ENCODE results near the gene KRTAP4-4.
"Not testable (repeated sequence)": the region's sequence is repeated elsewhere in the genome, so short reads cannot be mapped to it uniquely, and the experiment has no call there.

KRTAP4-4 gene

DNA sequence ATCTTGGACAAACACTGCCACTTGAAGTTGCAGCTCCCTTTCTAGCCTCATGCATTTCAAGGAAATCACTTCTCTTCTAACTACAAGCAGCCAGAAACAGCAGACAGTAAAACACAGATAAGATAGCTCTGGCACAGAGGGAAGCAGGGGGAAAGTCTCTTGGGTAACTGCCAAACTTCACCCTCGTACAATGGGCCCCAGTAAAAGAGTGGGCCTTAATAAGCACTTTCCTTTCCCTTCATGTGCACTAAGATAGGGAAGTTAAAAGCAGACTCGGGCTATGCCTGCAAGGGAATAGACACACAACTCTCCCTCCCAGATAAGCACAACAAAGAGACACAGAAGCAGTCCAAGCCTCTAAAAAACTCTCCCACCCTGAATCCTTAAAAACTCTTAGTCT lies 6.7 kb downstream of the KRTAP4-4 start:
- no peak for ATAC-seq

DNA sequence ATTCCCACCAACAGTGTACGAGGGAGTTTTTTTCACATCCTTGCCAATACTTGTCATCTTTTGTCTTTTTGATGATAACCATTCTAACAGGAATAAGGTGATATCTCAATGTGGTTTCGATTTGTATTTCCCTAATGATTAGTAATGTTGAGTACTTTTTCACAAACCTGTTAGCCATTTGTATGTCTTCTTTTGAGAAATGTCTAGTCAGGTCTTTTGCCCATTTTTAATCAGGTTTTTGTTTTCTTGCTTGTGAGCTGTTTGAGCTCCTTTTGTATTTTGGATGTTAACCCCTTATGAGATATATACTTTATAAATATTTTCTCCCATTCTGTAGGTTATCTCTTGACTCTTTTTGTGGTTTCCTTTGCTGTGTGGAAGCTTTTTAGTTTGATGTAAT lies 9.0 kb downstream of the KRTAP4-4 start:
- ATAC-seq, result no peak
- TF ChIP-seq PPARA (CRISPR knock-in tag; IDR thresholded peaks at IDR 0.05; ENCODE audit: borderline replicate concordance) (no peak), TCF4 (CRISPR knock-in tag; IDR thresholded peaks at IDR 0.05; ENCODE audit: borderline replicate concordance) (no peak), ZNF8 (CRISPR knock-in tag; IDR thresholded peaks at IDR 0.05) (no peak)

More for the DNA sequence above, 6.7 kb downstream of the KRTAP4-4 start:
- TF ChIP-seq ZFP30 (CRISPR knock-in tag; IDR thresholded peaks at IDR 0.05) (no peak), TOX (CRISPR knock-in tag; IDR thresholded peaks at IDR 0.05; ENCODE audit: borderline replicate concordance) (no peak), BACH2 (CRISPR knock-in tag; IDR thresholded peaks at IDR 0.05; ENCODE audit: borderline replicate concordance) (no peak), PPARA (CRISPR knock-in tag; IDR thresholded peaks at IDR 0.05; ENCODE audit: borderline replicate concordance) (no peak), ZNF565 (CRISPR knock-in tag; conservative IDR thresholded peaks at IDR 0.05; ENCODE audit: low read depth) (no peak), ZNF8 (CRISPR knock-in tag; IDR thresholded peaks at IDR 0.05) (no peak), CSDC2 (CRISPR knock-in tag; IDR thresholded peaks at IDR 0.05) (no peak), ESRRG (CRISPR knock-in tag; IDR thresholded peaks at IDR 0.05) (no peak), RARB (CRISPR knock-in tag; IDR thresholded peaks at IDR 0.05) (no peak), TCF4 (CRISPR knock-in tag; IDR thresholded peaks at IDR 0.05; ENCODE audit: borderline replicate concordance) (no peak), ARNTL (CRISPR knock-in tag; IDR thresholded peaks at IDR 0.05; ENCODE audit: borderline replicate concordance, low read depth) (no peak), OSR1 (CRISPR knock-in tag; IDR thresholded peaks at IDR 0.05) (no peak)
- TF ChIP-seq, protein P1, sequence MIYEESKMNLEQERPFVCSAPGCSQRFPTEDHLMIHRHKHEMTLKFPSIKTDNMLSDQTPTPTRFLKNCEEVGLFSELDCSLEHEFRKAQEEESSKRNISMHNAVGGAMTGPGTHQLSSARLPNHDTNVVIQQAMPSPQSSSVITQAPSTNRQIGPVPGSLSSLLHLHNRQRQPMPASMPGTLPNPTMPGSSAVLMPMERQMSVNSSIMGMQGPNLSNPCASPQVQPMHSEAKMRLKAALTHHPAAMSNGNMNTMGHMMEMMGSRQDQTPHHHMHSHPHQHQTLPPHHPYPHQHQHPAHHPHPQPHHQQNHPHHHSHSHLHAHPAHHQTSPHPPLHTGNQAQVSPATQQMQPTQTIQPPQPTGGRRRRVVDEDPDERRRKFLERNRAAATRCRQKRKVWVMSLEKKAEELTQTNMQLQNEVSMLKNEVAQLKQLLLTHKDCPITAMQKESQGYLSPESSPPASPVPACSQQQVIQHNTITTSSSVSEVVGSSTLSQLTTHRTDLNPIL (CRISPR knock-in tag; IDR thresholded peaks at IDR 0.05; ENCODE audit: low read depth), result no peak
- TF ChIP-seq, protein P2, sequence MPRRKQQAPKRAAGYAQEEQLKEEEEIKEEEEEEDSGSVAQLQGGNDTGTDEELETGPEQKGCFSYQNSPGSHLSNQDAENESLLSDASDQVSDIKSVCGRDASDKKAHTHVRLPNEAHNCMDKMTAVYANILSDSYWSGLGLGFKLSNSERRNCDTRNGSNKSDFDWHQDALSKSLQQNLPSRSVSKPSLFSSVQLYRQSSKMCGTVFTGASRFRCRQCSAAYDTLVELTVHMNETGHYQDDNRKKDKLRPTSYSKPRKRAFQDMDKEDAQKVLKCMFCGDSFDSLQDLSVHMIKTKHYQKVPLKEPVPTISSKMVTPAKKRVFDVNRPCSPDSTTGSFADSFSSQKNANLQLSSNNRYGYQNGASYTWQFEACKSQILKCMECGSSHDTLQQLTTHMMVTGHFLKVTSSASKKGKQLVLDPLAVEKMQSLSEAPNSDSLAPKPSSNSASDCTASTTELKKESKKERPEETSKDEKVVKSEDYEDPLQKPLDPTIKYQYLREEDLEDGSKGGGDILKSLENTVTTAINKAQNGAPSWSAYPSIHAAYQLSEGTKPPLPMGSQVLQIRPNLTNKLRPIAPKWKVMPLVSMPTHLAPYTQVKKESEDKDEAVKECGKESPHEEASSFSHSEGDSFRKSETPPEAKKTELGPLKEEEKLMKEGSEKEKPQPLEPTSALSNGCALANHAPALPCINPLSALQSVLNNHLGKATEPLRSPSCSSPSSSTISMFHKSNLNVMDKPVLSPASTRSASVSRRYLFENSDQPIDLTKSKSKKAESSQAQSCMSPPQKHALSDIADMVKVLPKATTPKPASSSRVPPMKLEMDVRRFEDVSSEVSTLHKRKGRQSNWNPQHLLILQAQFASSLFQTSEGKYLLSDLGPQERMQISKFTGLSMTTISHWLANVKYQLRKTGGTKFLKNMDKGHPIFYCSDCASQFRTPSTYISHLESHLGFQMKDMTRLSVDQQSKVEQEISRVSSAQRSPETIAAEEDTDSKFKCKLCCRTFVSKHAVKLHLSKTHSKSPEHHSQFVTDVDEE (CRISPR knock-in tag; IDR thresholded peaks at IDR 0.05), result no peak

DNA sequence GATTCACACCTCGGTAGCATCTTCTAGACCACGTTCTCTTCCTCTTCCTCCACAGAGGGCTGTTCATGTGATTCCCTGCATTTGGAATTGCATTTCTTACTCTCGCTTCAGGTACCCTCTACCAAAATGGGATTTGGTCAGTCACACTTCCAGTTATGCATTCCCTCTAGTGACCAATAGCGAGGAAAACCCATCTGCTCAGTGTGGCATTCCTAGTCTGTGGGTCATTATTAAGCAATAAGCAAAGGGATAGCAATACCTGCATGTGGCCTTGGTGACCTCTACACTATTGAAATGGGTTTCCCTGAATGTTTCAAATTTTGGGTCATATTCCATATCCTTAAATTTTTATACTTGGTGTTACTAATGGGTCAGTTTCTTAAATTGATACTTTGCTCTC lies 10.5 kb downstream of the KRTAP4-4 start:
- TF ChIP-seq, protein P3, sequence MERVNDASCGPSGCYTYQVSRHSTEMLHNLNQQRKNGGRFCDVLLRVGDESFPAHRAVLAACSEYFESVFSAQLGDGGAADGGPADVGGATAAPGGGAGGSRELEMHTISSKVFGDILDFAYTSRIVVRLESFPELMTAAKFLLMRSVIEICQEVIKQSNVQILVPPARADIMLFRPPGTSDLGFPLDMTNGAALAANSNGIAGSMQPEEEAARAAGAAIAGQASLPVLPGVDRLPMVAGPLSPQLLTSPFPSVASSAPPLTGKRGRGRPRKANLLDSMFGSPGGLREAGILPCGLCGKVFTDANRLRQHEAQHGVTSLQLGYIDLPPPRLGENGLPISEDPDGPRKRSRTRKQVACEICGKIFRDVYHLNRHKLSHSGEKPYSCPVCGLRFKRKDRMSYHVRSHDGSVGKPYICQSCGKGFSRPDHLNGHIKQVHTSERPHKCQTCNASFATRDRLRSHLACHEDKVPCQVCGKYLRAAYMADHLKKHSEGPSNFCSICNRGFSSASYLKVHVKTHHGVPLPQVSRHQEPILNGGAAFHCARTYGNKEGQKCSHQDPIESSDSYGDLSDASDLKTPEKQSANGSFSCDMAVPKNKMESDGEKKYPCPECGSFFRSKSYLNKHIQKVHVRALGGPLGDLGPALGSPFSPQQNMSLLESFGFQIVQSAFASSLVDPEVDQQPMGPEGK (CRISPR knock-in tag; IDR thresholded peaks at IDR 0.05; ENCODE audit: borderline replicate concordance), result no peak
- no peak for TF ChIP-seq ZNF70 (CRISPR knock-in tag; IDR thresholded peaks at IDR 0.05)
- no peak for TF ChIP-seq TCF4 (CRISPR knock-in tag; IDR thresholded peaks at IDR 0.05; ENCODE audit: borderline replicate concordance)
- no peak for ATAC-seq

DNA sequence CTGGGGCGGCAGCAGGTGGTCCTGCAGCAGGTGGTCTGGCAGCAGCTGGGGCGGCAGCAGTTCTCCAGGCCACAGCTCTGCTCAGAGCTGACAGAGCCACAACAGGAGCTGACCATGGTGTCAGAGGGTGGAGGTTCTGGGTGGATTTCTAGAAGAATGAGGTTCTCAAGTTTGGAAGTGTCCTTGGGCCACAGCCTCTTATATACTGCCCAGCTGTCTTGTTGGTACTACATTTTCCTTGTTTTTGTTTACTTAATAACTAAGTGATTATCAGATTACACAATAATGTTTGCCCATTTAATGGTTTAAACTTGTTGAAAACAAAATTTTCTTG lies 10.9 kb downstream of the KRTAP4-4 start, which contains the start of gene KRTAP4-5:
KRTAP4-5 (minus strand) TSS at position 174 of the 334 bp plus-strand sequence; CDS start at position 116, 58 bp downstream.
- TF ChIP-seq, protein P1 (CRISPR knock-in tag; IDR thresholded peaks at IDR 0.05; ENCODE audit: low read depth), result no peak
- TF ChIP-seq ZNF8 (CRISPR knock-in tag; IDR thresholded peaks at IDR 0.05) (no peak), ZC3H10 (CRISPR knock-in tag; IDR thresholded peaks at IDR 0.05) (no peak), GLIS3 (CRISPR knock-in tag; IDR thresholded peaks at IDR 0.05) (no peak), CSDC2 (CRISPR knock-in tag; IDR thresholded peaks at IDR 0.05) (no peak), ZNF565 (CRISPR knock-in tag; conservative IDR thresholded peaks at IDR 0.05; ENCODE audit: low read depth) (no peak), OSR1 (CRISPR knock-in tag; IDR thresholded peaks at IDR 0.05) (no peak), TCF4 (CRISPR knock-in tag; IDR thresholded peaks at IDR 0.05; ENCODE audit: borderline replicate concordance) (no peak), ZFP3 (CRISPR knock-in tag; IDR thresholded peaks at IDR 0.05) (no peak), BACH2 (CRISPR knock-in tag; IDR thresholded peaks at IDR 0.05; ENCODE audit: borderline replicate concordance) (no peak), PPARA (CRISPR knock-in tag; IDR thresholded peaks at IDR 0.05; ENCODE audit: borderline replicate concordance) (no peak)
- TF ChIP-seq, protein P4, sequence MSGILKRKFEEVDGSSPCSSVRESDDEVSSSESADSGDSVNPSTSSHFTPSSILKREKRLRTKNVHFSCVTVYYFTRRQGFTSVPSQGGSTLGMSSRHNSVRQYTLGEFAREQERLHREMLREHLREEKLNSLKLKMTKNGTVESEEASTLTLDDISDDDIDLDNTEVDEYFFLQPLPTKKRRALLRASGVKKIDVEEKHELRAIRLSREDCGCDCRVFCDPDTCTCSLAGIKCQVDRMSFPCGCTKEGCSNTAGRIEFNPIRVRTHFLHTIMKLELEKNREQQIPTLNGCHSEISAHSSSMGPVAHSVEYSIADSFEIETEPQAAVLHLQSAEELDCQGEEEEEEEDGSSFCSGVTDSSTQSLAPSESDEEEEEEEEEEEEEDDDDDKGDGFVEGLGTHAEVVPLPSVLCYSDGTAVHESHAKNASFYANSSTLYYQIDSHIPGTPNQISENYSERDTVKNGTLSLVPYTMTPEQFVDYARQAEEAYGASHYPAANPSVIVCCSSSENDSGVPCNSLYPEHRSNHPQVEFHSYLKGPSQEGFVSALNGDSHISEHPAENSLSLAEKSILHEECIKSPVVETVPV (CRISPR knock-in tag; IDR thresholded peaks at IDR 0.05), result no peak
- ATAC-seq, result no peak

DNA sequence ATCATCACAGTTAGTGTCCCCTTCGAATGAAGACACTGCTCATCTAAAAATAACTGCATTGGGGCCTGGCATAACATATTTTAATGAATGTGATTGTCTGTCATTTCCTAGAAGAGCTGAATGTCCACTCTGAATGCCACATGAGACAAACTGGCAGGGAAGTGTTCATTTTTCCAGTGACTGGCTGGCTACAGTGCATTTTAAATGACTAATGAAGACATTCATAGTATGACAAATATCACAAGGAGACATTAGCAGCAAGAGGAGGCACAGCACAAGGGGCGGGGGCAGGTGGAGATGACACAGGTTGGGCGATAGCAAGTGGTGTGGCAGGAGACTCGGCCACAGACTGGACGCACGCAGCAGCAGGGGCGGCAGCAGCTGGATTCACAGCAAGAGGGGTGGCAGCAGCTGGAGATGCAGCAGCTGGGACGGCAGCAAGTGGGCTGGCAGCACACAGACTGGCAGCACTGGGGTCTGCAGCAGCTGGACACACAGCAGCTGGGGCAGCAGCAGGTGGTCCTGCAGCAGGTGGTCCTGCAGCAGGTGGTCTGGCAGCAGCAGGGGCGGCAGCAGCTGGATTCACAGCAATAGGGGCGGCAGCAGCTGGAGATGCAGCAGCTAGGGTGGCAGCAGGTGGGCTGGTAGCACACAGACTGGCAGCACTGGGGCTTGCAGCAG lies 11.4 kb downstream of the KRTAP4-4 start:
- not testable (repeated sequence) for ATAC-seq

Measured in SK-N-SH treated with all-trans-retinoic acid at 6 μM for 48 hours (cell line).